Mesendoderm (in vitro differentiated cells): ENCODE data around the gene ABLIM1.

Experiments used
- DNase-seq: peaks from one replicate; pipeline ENCODE4 v3.0.0; 2013
- H2AK5ac ChIP-seq: 2 replicates; pipeline ENCODE4 v1.6.1; 2013; ENCODE audit warnings: low read length, inconsistent platforms
- H2BK120ac ChIP-seq: 2 replicates; pipeline ENCODE4 v1.6.1; 2013; ENCODE audit warnings: low read depth, mild to moderate bottlenecking, low read length, moderate library complexity, mixed read lengths
- H2BK15ac ChIP-seq: replicated peaks from 2 replicates; pipeline ENCODE4 v1.6.1; 2013; ENCODE audit warnings: low read depth, mild to moderate bottlenecking, moderate library complexity
- H2BK5ac ChIP-seq: 2 replicates; pipeline ENCODE4 v1.6.1; 2013; ENCODE audit warnings: low read length, inconsistent platforms
- H3K18ac ChIP-seq: 2 replicates; pipeline ENCODE4 v1.6.1; 2013; ENCODE audit warnings: mild to moderate bottlenecking, low read length, mixed read lengths
- H3K23ac ChIP-seq: one replicate; pipeline ENCODE4 v1.6.1; 2013; ENCODE audit warnings: low read length
- H3K27ac ChIP-seq: 2 replicates; pipeline ENCODE4 v1.5.1; 2013; ENCODE audit warnings: low read depth, mild to moderate bottlenecking, inconsistent platforms, low read length, moderate library complexity
- H3K27me3 ChIP-seq: 2 replicates; pipeline ENCODE4 v1.6.1; 2013; ENCODE audit warnings: low read length, control low read depth, mild to moderate bottlenecking, inconsistent platforms; ENCODE audit not compliant: insufficient read depth, poor library complexity
- H3K36me3 ChIP-seq: 2 replicates; pipeline ENCODE4 v1.6.1; 2013; ENCODE audit warnings: low read length, inconsistent platforms; ENCODE audit not compliant: control insufficient read depth, insufficient read depth
- H3K4ac ChIP-seq: one replicate; pipeline ENCODE4 v1.6.1; 2013; ENCODE audit warnings: low read depth, mild to moderate bottlenecking, low read length, moderate library complexity
- H3K4me1 ChIP-seq: 2 replicates; pipeline ENCODE4 v1.6.1; 2013; ENCODE audit warnings: low read depth, low read length, inconsistent platforms; ENCODE audit not compliant: control insufficient read depth
- H3K4me2 ChIP-seq: 2 replicates; pipeline ENCODE4 v1.6.1; 2013; ENCODE audit warnings: low read length
- H3K4me3 ChIP-seq: 2 replicates; pipeline ENCODE4 v1.5.1; 2013; ENCODE audit warnings: mild to moderate bottlenecking, low read length
- H3K56ac ChIP-seq: one replicate; pipeline ENCODE4 v1.6.1; 2013; ENCODE audit warnings: low read length
- H3K79me1 ChIP-seq: 2 replicates; pipeline ENCODE4 v1.6.1; 2013; ENCODE audit warnings: low read length, inconsistent platforms
- H3K79me2 ChIP-seq: 2 replicates; pipeline ENCODE4 v1.6.1; 2013; ENCODE audit warnings: mild to moderate bottlenecking, low read length; ENCODE audit not compliant: control insufficient read depth, insufficient read depth
- H3K9ac ChIP-seq: 2 replicates; pipeline ENCODE4 v1.6.1; 2013; ENCODE audit warnings: low read length, inconsistent platforms
- H4K5ac ChIP-seq: one replicate; pipeline ENCODE4 v1.6.1; 2013; ENCODE audit warnings: low read length
- H4K8ac ChIP-seq: one replicate; pipeline ENCODE4 v1.6.1; 2013; ENCODE audit warnings: low read depth, mild to moderate bottlenecking, control low read depth, low read length, moderate library complexity
- WGBS: extraction: QIAGEN DNeasy Blood & Tissue Kit; methylation state at CpG from one replicate; pipeline ENCODE4 v1.1.7; 2013; ENCODE audit warnings: low lambda C conversion rate, missing lambda C conversion rate; ENCODE audit not compliant: insufficient coverage; ENCODE audit errors: extremely low coverage; 5-methylcytosine and 5-hydroxymethylcytosine counted together

Gene ABLIM1

GRCh38 chr10:114590993-114591392 lies 67.1 kb downstream of the ABLIM1 start:
- no peak overlapping the region for H3K27ac ChIP-seq
- no peak overlapping the region for H3K18ac ChIP-seq

GRCh38 chr10:114584419-114584818 lies 73.7 kb downstream of the ABLIM1 start:
- DNase-seq, result no peak
- H3K4me3 ChIP-seq, result no peak overlapping the region
- H3K23ac ChIP-seq, result no peak overlapping the region
- no peak overlapping the region for H3K9ac ChIP-seq
- H4K5ac ChIP-seq, result no peak overlapping the region
- no peak overlapping the region for H3K18ac ChIP-seq
- H2AK5ac ChIP-seq, result no peak overlapping the region
- H3K27ac ChIP-seq, result no peak overlapping the region
- H4K8ac ChIP-seq, result no peak overlapping the region
- no CpG with 5 or more reads among the region's 2 CpGs for WGBS
- H3K79me1 ChIP-seq, result no peaks in the 10 kb centered on the region
- no peak overlapping the region for H3K56ac ChIP-seq
- no peaks in the 10 kb centered on the region for H3K36me3 ChIP-seq
- no peak overlapping the region for H2BK5ac ChIP-seq
- H2BK120ac ChIP-seq, result no peak overlapping the region
- H3K27me3 ChIP-seq, result no peaks in the 10 kb centered on the region
- no peak overlapping the region for H3K4ac ChIP-seq
- H2BK15ac ChIP-seq, result no peak overlapping the region
- no peaks in the 10 kb centered on the region for H3K4me1 ChIP-seq
- no peak overlapping the region for H3K4me2 ChIP-seq
- no peaks in the 10 kb centered on the region for H3K79me2 ChIP-seq

More at GRCh38 chr10:114590993-114591392, 67.1 kb downstream of the ABLIM1 start:
- H3K9ac ChIP-seq, result no peak overlapping the region
- H2AK5ac ChIP-seq, result no peak overlapping the region
- no peak overlapping the region for H2BK120ac ChIP-seq
- H3K4ac ChIP-seq, result no peak overlapping the region
- no peak overlapping the region for H3K56ac ChIP-seq
- no peak overlapping the region for H4K5ac ChIP-seq
- no peaks in the 10 kb centered on the region for H3K79me1 ChIP-seq
- no peak overlapping the region for H3K23ac ChIP-seq
- H2BK15ac ChIP-seq, result no peak overlapping the region
- H3K79me2 ChIP-seq, result no peaks in the 10 kb centered on the region
- H3K4me2 ChIP-seq, result no peak overlapping the region
- DNase-seq, result no peak
- no peaks in the 10 kb centered on the region for H3K4me1 ChIP-seq
- no peak overlapping the region for H3K4me3 ChIP-seq
- peaks cover 2% of the 10 kb centered on the region for H3K27me3 ChIP-seq
- H3K36me3 ChIP-seq, result no peaks in the 10 kb centered on the region
- no peak overlapping the region for H4K8ac ChIP-seq
- no peak overlapping the region for H2BK5ac ChIP-seq

GRCh38 chr10:114581071-114581470 lies 77.0 kb downstream of the ABLIM1 start:
- no peak overlapping the region for H3K4me2 ChIP-seq
- H3K4me3 ChIP-seq, result no peak overlapping the region
- no peak overlapping the region for H3K4ac ChIP-seq
- H3K56ac ChIP-seq, result no peak overlapping the region
- H3K23ac ChIP-seq, result no peak overlapping the region
- DNase-seq, result no peak
- H2BK15ac ChIP-seq, result no peak overlapping the region
- no CpG with 5 or more reads among the region's 1 CpG for WGBS
- H2BK5ac ChIP-seq, result no peak overlapping the region
- no peak overlapping the region for H2BK120ac ChIP-seq
- H3K27me3 ChIP-seq, result no peaks in the 10 kb centered on the region
- no peak overlapping the region for H4K5ac ChIP-seq
- no peaks in the 10 kb centered on the region for H3K36me3 ChIP-seq
- H3K18ac ChIP-seq, result no peak overlapping the region
- no peak overlapping the region for H4K8ac ChIP-seq
- no peak overlapping the region for H3K27ac ChIP-seq
- no peaks in the 10 kb centered on the region for H3K4me1 ChIP-seq
- H3K9ac ChIP-seq, result no peak overlapping the region
- H3K79me2 ChIP-seq, result no peaks in the 10 kb centered on the region
- no peak overlapping the region for H2AK5ac ChIP-seq
- H3K79me1 ChIP-seq, result no peaks in the 10 kb centered on the region

- Histone ChIP-seq H2BK120ac (no peak overlapping the region), H3K56ac (no peak overlapping the region), H4K8ac (no peak overlapping the region), H3K79me2 (no peaks in the 10 kb centered on the region), H3K79me1 (no peaks in the 10 kb centered on the region), H3K4me1 (no peaks in the 10 kb centered on the region), H3K4me3 (no peak overlapping the region), H3K23ac (no peak overlapping the region), H3K27me3 (no peaks in the 10 kb centered on the region), H3K9ac (no peak overlapping the region), H3K4me2 (no peak overlapping the region), H2AK5ac (no peak overlapping the region), H3K4ac (no peak overlapping the region), H3K18ac (no peak overlapping the region), H3K27ac (no peak overlapping the region), H2BK15ac (no peak overlapping the region), H3K36me3 (no peaks in the 10 kb centered on the region), H4K5ac (no peak overlapping the region), H2BK5ac (no peak overlapping the region)
- WGBS, result no CpG with 5 or more reads among the region's 1 CpG
- peak; percentile 24 for DNase-seq
These were observed 80.9 kb downstream of the ABLIM1 start for GRCh38 chr10:114577133-114577532.

- Histone ChIP-seq H3K36me3 (no peaks in the 10 kb centered on the region), H3K79me2 (no peaks in the 10 kb centered on the region), H3K23ac (no peak overlapping the region), H3K56ac (no peak overlapping the region), H4K5ac (no peak overlapping the region), H3K27ac (no peak overlapping the region), H3K18ac (no peak overlapping the region), H3K4me3 (no peak overlapping the region), H2AK5ac (no peak overlapping the region), H3K4me1 (no peaks in the 10 kb centered on the region), H3K9ac (no peak overlapping the region), H3K27me3 (no peaks in the 10 kb centered on the region), H3K79me1 (no peaks in the 10 kb centered on the region), H3K4me2 (no peak overlapping the region), H4K8ac (no peak overlapping the region), H2BK120ac (no peak overlapping the region), H2BK5ac (no peak overlapping the region), H2BK15ac (no peak overlapping the region), H3K4ac (no peak overlapping the region)
- WGBS, result no CpG with 5 or more reads among the region's 3 CpGs
- no peak for DNase-seq
These were observed 81.4 kb downstream of the ABLIM1 start for GRCh38 chr10:114576716-114577115.

- Histone ChIP-seq H3K56ac (no peak overlapping the region), H3K4me2 (no peak overlapping the region), H3K9ac (no peak overlapping the region), H4K8ac (no peak overlapping the region), H2BK5ac (no peak overlapping the region), H3K4me3 (no peak overlapping the region), H3K4me1 (no peaks in the 10 kb centered on the region), H3K27me3 (no peaks in the 10 kb centered on the region), H3K18ac (no peak overlapping the region), H2BK120ac (no peak overlapping the region), H3K23ac (no peak overlapping the region), H4K5ac (no peak overlapping the region), H2AK5ac (no peak overlapping the region), H3K27ac (no peak overlapping the region), H3K4ac (no peak overlapping the region), H3K79me2 (no peaks in the 10 kb centered on the region), H3K36me3 (no peaks in the 10 kb centered on the region), H2BK15ac (no peak overlapping the region), H3K79me1 (no peaks in the 10 kb centered on the region)
- DNase-seq, result no peak
- no CpG with 5 or more reads among the region's 2 CpGs for WGBS
These were observed 82.0 kb downstream of the ABLIM1 start for GRCh38 chr10:114576132-114576487.
